Femur (tissue), 1 donor: ENCODE results near the gene OGFOD1.
"Not testable (repeated sequence)": the region's sequence is repeated elsewhere in the genome, so short reads cannot be mapped to it uniquely, and the experiment has no call there.

Experiments used
- DNase-seq: peaks from one replicate; pipeline ENCODE4 v3.0.0-alpha.2; 2017

The OGFOD1 gene

GRCh38 chr16:56481468-56482122, 30.2 kb downstream of the OGFOD1 start:
- no peak for DNase-seq

DNA sequence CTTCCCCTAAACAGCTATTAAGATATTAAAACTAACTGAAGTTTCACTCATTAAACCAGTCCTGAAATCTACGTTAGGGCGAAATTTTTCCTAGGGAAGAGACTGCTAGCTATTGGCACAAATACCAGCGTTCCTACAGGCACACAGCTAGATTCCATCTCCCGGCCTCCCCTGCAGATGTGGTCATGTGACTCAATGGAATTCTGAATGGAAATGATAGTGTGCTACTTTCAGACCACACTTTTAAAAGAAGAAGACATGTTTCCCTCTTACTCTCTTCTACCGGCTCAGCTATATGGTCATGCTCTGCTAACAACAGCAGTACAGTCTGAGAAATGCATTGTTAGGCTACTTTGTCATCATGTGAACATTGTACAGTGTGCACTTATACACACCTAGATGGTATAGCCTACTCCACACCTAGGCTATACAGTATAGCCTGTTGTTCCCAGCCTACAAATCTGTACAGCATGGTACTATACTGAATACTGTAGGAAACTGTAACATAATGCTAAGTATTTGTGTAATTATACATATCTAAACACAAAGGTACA, 31.4 kb downstream of the OGFOD1 start:
- DNase-seq, result no peak

DNA sequence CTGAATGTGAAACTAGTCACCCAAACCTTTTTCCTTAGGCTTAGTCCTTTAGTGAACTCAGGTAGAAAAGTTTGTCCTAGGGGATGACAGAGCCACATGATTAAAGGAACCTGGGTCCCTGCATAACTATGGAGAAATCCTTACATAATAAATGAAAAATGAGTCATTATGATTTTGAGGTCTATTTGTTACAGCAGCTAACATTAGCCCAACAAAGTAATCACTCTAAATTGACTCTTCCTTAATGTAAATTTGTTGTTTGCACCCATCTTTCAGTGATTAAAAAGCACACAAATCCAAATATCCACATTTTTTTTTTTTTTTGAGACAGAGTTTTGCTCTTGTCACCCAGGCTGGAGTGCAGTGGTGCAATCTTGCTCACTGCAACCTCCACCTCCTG, 32.0 kb downstream of the OGFOD1 start:
- DNase-seq, result no peak

- DNase-seq, result no peak
These were observed 36.7 kb downstream of the OGFOD1 start for GRCh38 chr16:56488035-56488434.

DNA sequence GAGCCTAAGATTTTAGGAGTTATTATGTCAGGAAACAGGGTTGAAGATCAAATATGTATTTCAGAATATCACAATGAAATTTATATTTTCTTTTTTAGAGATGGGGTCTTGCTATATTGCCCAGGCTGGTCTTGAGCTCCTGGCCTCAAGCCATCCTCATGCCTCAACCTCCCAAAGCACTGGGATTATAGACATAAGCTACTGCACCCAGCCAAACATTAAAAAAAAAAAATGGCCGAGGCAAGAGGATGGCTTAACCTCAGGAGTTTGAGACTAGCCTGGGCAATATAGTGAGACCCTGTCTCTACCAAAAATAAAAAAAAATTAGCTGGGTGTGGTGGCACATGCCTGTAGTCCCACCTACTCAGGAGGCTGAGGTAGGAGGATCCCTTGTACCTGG, 37.5 kb downstream of the OGFOD1 start:
- DNase-seq, result not testable (repeated sequence)

DNA sequence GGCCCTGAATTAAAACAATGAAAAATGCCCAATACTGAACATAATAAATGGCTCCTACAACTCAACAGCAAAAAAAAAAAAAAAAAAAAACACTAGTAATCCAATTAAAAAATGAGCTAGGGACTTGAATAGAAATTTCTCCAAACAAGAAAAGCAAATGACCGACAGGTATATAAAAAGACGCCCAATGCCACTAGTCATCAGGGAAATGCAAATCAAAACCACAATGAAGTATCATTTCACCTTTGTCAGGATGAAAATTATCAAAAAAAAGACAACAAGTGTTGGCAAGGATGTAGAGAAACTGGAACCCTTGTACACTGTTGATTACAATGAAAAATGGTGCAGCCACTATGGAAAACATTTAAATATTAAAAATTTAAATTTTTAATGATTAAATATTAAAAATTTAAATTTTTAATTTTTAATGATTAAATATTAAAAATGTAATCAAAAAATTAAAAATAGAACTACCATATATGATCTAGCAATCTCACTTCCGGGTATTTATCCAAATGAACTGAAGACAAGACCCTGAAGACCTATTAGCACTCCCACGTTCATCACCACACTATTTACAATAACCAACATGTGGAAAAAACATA, 40.4 kb downstream of the OGFOD1 start:
- DNase-seq, result no peak

DNA sequence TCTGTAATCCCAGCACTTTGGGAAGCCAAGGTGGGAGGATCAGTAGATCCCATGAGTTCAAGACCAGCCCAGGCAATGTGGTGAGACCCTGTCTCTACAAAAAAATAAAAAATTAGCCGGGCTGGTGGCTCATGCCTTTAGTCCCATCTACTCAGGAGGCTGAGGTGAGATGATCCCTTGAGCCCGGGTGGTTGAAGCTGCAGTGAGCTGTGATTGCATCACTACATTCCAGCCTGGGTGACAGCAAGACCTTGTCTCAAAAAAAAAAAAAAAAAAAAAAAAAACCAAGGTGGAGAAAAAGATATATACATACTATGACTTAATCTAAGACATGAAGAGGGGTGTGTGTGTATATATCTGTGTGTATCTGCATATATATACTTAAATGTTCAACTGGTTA, 41.8 kb downstream of the OGFOD1 start:
- no peak for DNase-seq

- no peak for DNase-seq
These were observed 42.5 kb downstream of the OGFOD1 start for GRCh38 chr16:56493815-56494214.

DNA sequence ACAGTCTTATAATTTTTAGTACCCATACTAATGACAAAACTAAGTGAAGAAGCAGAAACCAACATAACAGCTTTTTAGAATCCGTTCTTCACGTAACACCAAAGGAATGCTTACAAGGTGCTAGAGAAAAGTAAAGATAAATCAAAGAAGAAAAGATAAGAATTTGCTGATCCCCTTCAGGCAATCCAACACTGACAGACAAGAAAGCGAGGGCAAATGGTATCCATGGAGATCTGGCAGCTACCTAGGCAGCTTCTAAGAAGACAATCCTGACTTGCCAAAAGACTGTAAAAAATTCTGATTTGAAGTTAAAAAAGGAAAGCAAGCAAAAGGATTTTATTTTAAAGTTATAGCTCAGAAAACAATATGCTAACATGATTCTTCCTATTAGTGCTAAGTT, 53.8 kb downstream of the OGFOD1 start:
- no peak for DNase-seq

DNA sequence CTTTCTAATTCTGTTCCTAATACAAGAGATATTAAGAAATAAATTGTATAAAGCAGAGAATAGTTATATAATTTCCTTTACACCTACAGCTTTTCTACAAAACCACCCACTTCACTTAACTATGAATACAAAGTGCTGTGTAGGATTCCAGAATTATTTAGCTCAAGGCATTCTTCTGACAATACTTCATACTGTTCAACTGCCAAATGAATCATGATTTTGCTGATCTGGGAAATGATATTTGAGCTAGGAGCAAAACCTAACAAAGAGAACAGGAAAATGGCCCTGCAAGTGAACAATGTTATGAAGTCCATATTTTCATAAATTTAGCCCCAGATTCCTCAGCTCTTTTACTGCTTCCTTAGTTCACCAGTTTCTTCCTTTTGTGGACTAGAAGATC, 55.6 kb downstream of the OGFOD1 start:
- DNase-seq, result no peak

GRCh38 chr16:56510544-56510943, 59.2 kb downstream of the OGFOD1 start:
- DNase-seq, result no peak

DNA sequence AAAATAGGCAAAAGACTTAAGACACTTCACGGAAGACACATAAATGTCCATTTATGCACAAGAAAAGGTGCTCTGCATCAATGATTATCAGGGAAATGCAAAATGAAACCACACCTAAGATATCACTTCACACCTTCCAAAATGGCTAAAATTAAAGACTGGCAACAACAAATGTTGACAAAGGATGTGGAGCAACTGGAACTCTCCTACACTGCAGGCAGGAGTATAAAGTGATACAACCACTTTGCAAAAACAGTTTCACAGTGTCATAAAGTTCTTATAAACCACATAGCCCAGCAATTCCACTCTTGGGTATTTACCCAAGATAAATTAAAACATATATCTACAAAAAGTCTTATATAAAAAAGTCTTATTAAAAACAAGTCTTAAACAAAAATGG, 60.7 kb downstream of the OGFOD1 start:
- DNase-seq, result no peak

GRCh38 chr16:56513091-56513490, 61.7 kb downstream of the OGFOD1 start:
- DNase-seq, result no peak

DNA sequence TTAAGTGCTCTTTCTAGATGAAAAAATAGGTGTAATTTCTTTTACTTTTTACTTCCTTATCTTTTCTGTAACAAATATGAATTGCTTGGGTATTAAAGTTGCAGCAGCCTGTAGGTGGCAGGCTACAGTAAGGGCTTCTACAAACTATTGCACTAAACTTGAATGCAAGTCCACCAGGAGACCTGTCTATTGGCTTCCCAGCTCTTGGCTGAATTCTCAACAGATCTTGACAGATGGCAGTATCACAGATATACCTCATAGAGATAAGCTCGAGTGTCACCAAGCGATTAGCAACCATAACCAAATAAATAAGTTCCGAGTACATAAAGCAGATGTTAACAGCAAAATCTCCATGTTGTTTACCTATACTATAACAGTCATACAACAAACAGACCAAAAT, 62.6 kb downstream of the OGFOD1 start:
- DNase-seq, result peak; percentile 40

DNA sequence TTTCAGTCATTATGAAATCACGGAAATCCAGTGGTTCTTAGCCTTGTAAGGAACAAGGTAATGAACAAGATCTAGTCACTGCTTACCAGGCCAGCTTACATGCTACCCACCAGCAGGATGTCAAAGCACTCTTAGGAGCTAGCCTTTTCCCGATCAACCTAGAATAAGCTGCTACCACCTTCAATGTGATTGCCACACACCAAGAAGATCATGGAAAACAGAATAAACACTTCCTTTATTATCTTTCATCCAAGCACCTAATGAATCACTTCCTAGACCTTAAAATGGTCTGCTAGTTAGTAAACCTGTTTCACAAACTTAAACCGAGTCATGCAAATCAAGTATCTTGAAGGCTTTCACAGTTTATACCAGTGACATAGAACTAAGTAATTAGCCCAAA, 63.5 kb downstream of the OGFOD1 start:
- DNase-seq, result no peak

DNA sequence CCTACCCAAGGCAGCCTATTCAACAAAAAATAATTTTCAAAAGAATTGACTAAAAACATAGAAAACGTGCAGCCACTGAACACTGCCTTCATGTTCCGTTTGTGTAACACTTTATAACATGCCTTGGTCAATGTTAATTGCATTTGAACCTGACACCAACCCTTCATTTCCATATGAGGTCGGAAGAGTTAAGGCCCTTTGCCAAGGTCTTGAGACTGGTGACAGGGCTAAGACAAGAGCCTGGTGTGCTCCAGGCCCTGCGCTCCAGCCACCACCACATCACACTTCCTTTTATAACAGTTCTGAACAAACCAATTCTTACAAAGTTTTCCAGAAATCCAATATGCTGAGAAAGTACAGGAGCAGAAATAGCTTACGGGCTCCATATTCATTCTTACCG, 64.3 kb downstream of the OGFOD1 start:
- no peak for DNase-seq

DNA sequence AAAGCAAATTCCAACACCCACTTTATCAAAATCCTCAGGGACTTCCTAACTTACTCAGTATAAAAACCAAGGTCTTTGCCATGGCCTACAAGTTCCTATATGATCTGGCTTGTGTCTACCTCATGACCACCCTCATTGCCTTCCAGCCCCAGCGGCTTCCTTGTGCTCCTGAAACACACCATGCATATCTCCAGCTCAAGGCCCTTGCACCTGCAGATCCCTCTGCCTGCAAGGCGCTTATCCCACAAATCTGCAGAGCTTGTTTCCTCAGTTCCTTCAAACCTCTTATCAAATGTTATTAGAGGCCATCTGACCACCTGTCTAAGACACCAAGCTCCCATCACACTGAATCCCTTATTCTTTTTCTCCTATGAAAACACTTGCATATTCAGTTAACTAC, 65.9 kb downstream of the OGFOD1 start:
- DNase-seq, result no peak

DNA sequence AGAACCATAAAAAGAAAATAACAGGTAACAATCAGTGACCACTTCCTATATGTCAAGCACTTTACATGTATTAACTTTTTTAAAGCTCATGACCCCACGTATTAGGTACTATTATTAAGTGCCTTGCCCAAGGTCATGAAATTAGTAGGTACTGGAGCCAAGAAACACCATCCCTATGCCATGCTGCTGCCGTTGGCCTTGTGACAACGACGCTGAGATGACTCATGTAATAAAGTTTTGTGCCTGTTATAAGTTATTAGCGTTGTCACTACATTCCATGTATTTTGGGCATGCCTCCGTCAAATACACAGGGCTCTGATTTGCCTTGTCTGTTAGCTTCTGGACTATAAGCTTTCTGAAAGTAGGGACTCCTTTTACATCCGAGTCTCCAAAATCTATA, 67.1 kb downstream of the OGFOD1 start:
- no peak for DNase-seq

DNA sequence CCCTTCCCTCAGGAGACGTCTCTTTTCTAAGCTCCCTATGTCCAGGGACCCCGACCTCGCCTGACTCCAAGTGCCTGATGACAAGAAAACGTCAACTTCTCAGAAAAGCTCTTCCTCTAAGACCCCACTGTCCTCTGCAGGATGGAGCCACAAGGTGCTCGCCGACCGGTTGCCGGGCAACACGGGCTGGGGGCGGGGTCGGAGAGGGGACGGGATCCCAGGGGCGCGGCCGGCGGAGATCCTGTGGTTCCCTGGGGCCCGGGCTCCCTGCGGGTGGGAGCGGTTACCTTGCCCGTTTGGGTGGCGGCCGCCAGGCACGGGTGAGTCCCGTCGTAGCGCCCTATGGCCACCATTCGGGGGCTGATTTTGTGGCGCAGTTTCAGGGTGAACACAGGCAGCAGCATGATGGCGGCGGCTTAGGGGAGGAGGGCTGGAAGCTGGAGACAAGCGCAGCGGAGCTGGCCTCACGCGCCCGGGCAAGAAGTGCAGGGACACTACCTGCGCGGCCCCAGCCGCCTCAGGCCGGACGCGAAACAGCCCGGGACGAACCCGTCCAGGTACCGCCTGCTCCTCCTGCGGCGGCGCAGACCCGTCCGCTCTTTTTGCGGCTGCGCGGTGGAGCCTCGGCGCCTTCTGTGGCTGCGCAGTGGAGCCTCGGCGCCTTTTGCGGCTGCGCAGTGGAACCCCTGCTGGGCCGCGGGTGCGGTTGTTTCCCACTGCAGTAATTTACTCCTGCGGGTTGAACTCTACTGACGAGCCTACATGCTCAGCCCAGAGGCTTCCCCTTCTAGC, 68.3 kb downstream of the OGFOD1 start, which contains the start of gene BBS2:
BBS2 (minus strand) TSS at position 566 of the 792 bp plus-strand sequence; CDS start at position 404, 162 bp downstream.
- peak; percentile 93 for DNase-seq

GRCh38 chr16:56520251-56520577, 68.9 kb downstream of the OGFOD1 start:
- DNase-seq, result no peak

DNA sequence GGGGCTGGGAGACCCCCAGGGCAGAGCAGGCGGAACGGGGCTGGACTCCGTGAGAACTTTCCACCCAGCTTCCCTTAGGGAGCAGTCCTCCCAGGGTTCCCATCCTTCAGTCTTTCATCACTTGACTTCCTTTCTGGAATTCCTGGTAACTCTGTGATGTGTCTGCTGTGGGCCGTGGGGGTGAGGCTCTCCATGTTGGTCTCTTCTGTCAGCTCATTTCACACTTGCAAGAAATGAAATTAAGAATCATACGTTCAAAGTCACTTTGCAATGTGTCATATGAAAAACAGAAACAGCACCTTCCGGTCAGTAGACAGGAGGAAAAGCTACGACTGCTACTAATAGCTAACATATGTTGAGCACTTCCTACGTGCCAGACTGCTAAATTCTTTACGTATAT, 73.9 kb downstream of the OGFOD1 start:
- DNase-seq, result peak; percentile 31
